Vagina (tissue), 2 donors: ENCODE measurements around the gene HNRNPH1. TPM values are rescaled to one million over a fixed set of nuclear protein-coding genes. Genes with fewer than 3 reads are reported as not detected.
"Not testable (repeated sequence)": the region's sequence is repeated elsewhere in the genome, so short reads cannot be mapped to it uniquely, and the experiment has no call there.

Experiments
- DNase-seq, 2 donors: peaks; one replicate each; pipeline ENCODE4 v3.0.0-alpha.2; 2017; ENCODE audit errors: extremely low spot score in 2 of 2
- H3K27ac ChIP-seq: fragments of 200-600 bp; sonication (generic); one replicate; pipeline ENCODE4 v1.5.1; 2019
- H3K27me3 ChIP-seq: fragments of 200-600 bp; sonication (generic); one replicate; pipeline ENCODE4 v1.5.1; 2019
- H3K36me3 ChIP-seq, 2 donors: fragments of 200-600 bp; sonication (generic); one replicate each; pipeline ENCODE4 v1.5.1; 2017 to 2019
- H3K4me1 ChIP-seq: fragments of 200-600 bp; sonication (generic); one replicate; pipeline ENCODE4 v1.5.1; 2019
- H3K4me3 ChIP-seq, 2 donors: fragments of 200-600 bp; sonication (generic); 1 replicate in 1 of 2; 2 replicates in 1 of 2; pipeline ENCODE4 v1.5.1; 2016 to 2019
- H3K9me3 ChIP-seq: fragments of 200-600 bp; sonication (generic); one replicate; pipeline ENCODE4 v1.5.1; 2019
- POLR2A ChIP-seq, 2 donors: fragments of 450-650 bp; IDR thresholded peaks; one replicate each; pipeline ENCODE4 v1.6.1; 2017; ENCODE audit warnings: antibody characterized with exemption in 2 of 2, mild to moderate bottlenecking in 2 of 2, moderate library complexity in 2 of 2
- POLR2AphosphoS5 ChIP-seq, 2 donors: sonication (generic); formaldehyde crosslinking; IDR thresholded peaks; one replicate each; pipeline ENCODE4 v1.9.0; 2017; ENCODE audit warnings: antibody characterized with exemption in 2 of 2, mild to moderate bottlenecking in 2 of 2, low read depth in 1 of 2; ENCODE audit not compliant: insufficient read depth in 1 of 2
- intact Hi-C: fragments of 100-400 bp; cut with DNase I; formaldehyde crosslinking; loops from one replicate; pipeline ENCODE4 v1.15.1; 2023
- total RNA-seq: library from RNA; depleted of rRNA; stranded (reverse); fragments of >200 nt; gene quantifications from one replicate; pipeline ENCODE4 v1.2.3, GENCODE V29; 2016
- TF ChIP-seq, protein P1 (sequence below), 3 experiments: fragments of 450-650 bp in 2 of 3; fragments of 200-600 bp in 1 of 3; sonication (generic) in 1 of 3; IDR thresholded peaks; one replicate each; pipeline ENCODE4 v1.5.1; 2017 to 2019; ENCODE audit warnings: antibody characterized with exemption in 3 of 3, mild to moderate bottlenecking in 2 of 3, moderate library complexity in 2 of 3

The HNRNPH1 gene, protein sequence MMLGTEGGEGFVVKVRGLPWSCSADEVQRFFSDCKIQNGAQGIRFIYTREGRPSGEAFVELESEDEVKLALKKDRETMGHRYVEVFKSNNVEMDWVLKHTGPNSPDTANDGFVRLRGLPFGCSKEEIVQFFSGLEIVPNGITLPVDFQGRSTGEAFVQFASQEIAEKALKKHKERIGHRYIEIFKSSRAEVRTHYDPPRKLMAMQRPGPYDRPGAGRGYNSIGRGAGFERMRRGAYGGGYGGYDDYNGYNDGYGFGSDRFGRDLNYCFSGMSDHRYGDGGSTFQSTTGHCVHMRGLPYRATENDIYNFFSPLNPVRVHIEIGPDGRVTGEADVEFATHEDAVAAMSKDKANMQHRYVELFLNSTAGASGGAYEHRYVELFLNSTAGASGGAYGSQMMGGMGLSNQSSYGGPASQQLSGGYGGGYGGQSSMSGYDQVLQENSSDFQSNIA
- total RNA-seq, result 483 TPM

DNA sequence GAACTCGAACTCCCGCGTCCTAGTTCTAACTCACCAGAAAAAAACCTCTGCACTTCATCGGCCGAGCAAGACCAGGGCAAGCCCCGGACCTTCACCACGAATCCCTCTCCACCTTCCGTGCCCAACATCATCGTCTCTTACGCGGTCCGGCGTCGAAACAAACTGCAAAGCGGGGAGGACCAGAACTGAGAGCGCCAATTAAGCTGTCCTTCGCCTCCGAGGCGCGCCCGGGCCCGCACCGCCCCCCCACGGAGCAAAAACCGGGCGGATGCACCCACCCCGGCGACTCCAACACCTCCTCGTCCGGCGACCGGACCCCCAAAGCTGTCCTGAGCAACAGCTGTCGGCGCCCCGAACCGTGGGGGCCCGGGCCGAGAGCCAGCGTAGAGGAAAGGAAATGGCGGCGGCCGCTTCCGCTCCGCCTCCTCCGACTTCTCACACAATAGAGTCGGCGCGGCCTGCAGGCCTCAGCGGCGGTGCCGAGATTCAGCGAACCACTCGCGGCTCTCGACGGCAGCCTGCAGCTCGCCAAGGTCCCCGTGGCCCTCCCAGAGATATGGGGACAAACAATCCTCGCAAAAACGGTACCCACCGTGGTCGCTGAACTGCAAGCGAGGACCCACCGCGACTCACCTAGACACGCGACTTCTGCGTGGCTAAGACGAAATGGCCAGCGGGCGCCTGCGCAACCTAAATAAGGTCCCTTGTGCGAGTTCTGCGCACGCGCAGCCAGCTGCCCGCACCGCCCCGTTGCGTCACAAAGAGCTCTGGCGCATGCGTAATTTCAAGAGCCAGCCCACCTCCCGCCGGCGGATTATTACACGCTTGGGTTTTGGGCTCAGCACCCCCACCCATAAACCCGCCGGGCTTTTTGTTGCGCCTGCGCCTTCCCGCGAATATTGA, at the start of gene HNRNPH1:
TSS of gene HNRNPH1 (minus strand) at position 669 of the 903 bp plus-strand sequence. CDS start at position 131, 538 bp downstream.
- Histone ChIP-seq H3K4me1 (peaks cover 51% of the 10 kb centered on the region), H3K27ac (peak within 1 kb of the TSS; percentile 99), H3K9me3 (no peaks in the 10 kb centered on the region), H3K27me3 (no peaks in the 10 kb centered on the region), H3K4me3 (peak within 1 kb of the TSS; percentile 75 to 92), H3K36me3 (peaks cover 0 to 35% of the 10 kb centered on the region in 2 donors)
- TF ChIP-seq, protein P1, sequence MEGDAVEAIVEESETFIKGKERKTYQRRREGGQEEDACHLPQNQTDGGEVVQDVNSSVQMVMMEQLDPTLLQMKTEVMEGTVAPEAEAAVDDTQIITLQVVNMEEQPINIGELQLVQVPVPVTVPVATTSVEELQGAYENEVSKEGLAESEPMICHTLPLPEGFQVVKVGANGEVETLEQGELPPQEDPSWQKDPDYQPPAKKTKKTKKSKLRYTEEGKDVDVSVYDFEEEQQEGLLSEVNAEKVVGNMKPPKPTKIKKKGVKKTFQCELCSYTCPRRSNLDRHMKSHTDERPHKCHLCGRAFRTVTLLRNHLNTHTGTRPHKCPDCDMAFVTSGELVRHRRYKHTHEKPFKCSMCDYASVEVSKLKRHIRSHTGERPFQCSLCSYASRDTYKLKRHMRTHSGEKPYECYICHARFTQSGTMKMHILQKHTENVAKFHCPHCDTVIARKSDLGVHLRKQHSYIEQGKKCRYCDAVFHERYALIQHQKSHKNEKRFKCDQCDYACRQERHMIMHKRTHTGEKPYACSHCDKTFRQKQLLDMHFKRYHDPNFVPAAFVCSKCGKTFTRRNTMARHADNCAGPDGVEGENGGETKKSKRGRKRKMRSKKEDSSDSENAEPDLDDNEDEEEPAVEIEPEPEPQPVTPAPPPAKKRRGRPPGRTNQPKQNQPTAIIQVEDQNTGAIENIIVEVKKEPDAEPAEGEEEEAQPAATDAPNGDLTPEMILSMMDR (IDR thresholded peaks at IDR 0.05), result peak in 1 of 3 experiments; percentile 9
- TF ChIP-seq POLR2A (IDR thresholded peaks at IDR 0.05), result peak; percentile 76 to 100
- TF ChIP-seq POLR2AphosphoS5 (IDR thresholded peaks at IDR 0.05; ENCODE audit: insufficient read depth in 1 of 2, low read depth in 1 of 2), result peak; percentile 96 to 100
- peak; percentile 99 to 100 for DNase-seq
- intact Hi-C loops, result loop anchor here (5.0 kb wide), 1 partner anchor 71 kb away; the partner anchor contains the start of gene RUFY1

DNA sequence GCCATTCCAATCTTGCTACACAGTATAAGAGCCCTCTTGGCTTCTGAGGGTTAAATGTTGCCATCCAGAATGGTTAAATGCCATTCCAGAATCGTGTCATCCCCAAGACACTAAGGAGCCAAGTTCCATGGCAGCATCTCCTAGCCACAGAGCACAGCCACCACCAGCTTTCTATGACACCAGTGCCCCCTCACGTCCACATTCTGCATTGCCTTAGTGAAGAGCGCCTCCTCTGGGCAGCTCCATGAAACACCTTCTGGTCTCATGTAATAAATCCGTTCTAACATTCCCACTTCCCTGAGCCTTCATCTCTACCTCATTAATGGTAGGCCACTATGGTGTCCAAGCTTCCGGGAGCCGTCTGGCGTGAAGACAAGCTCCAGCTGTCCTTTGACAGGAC, 44.9 kb upstream of the HNRNPH1 start:
- no peak for DNase-seq
- Histone ChIP-seq H3K4me1 (no peaks in the 10 kb centered on the region), H3K27me3 (no peaks in the 10 kb centered on the region), H3K9me3 (no peaks in the 10 kb centered on the region), H3K4me3 (no peak overlapping the region), H3K27ac (no peak overlapping the region), H3K36me3 (no peaks in the 10 kb centered on the region)
- TF ChIP-seq POLR2A (IDR thresholded peaks at IDR 0.05) (no peak), POLR2AphosphoS5 (IDR thresholded peaks at IDR 0.05; ENCODE audit: insufficient read depth in 1 of 2, low read depth in 1 of 2) (no peak)
- TF ChIP-seq, protein P1 (IDR thresholded peaks at IDR 0.05), result peak in 1 of 3 experiments; percentile 9
- intact Hi-C loops, result no loop called here

DNA sequence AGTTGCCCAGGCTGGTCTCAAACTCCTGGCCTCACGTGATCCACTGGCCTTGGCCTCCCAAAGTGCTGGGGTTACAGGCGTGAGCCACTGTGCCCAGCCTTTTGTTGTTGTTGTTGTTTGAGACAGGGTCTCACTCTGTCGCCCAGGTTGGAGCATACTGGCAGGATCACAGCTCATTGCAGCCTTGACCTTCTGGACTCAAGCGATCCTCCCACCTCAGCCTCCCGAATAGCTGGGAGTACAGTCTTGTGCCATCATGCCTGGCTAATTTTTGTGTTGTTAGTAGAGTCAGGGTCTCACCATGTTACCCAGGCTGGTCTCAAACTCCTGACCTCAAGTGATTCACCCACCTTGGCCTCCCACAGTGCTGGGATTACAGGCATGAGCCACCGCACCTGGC, 38.2 kb upstream of the HNRNPH1 start:
- H3K36me3 ChIP-seq, H3K27ac ChIP-seq, intact Hi-C loops, H3K9me3 ChIP-seq, H3K27me3 ChIP-seq, DNase-seq, H3K4me3 ChIP-seq: not testable (repeated sequence)
- H3K4me1 ChIP-seq, result peaks cover 10% of the 10 kb centered on the region

DNA sequence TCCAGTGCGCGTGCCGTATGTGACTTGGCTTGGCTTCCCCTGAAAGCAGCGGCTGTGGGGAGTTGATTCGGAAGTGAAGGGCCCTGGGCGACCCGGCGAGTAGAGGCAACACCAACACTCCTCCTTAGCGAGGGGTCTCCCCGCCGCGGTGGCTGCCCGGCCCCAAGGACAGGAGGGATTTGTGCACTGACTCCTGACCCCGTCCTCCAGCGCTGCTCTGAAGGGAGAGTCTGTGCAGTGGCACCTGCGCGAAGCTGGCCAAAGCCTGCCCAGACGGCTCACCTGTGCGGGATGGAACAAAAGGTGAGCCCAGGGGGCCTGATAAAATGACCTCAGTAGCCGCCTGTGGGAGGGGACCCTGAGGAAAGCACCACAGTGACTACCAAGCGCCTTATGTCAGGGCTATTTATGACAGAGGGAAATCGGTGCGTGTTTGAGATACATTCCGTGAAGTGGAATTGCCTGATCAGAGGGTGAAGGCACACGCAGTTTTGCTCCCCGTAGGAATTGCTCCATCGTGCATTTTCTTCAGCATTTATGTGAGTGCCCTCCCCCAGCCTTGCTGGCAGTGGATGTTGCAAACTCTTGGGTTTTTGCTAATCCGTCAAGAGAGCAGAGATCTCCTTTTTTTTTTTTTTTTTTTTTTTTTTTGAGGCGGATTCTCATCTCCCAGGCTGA, 34.8 kb upstream of the HNRNPH1 start:
- Histone ChIP-seq H3K4me1 (peaks cover 10% of the 10 kb centered on the region), H3K4me3 (peak overlapping the region; percentile 47 to 51), H3K27ac (peak overlapping the region; percentile 54)
- H3K9me3 ChIP-seq, intact Hi-C loops, H3K27me3 ChIP-seq, DNase-seq, H3K36me3 ChIP-seq: not testable (repeated sequence)

DNA sequence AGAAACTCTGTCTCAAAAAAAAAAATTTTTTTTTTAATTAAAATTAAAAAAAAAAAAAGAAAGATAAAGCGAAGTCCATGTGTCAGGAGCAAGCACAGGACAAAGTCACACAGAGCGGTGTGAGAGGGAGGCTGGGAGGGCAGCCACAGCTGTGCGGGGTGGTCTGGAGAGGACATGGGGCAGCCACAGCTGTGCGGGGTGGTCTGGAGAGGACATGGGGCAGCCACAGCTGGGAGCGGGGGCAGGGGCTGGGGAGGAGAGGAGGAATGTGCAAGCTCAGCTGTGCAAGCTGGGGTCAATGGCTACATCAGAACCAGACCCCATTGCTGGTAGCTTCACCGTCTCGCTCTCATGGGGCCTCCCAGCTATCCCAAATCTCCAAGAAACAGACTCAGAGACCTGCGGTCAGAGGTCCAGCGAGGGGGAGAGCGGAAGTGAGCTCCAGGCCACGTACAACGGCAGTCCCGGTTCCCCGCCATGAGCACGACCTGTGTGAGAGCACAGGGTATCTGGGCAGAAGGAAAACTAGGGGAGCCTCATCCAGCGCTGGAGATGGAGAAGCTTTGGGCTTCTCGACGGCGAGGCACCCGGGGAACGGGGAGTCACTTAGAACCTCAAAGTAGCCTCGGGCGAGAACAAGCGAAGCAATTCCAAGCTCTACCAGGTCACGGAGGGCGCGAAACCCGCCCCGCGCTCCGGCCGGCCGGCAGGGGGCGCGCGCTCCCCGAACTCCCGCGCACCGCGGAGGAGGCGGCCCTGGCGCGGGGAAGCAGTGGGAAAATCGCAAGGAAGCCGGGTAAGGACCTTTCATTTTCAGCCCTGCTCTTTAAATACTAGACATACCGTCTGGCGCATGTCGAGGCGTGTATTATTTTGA, 34.1 kb upstream of the HNRNPH1 start:
- H3K9me3 ChIP-seq, DNase-seq, H3K36me3 ChIP-seq, H3K4me3 ChIP-seq, H3K27me3 ChIP-seq, H3K27ac ChIP-seq, intact Hi-C loops: not testable (repeated sequence)
- peaks cover 10% of the 10 kb centered on the region for H3K4me1 ChIP-seq

DNA sequence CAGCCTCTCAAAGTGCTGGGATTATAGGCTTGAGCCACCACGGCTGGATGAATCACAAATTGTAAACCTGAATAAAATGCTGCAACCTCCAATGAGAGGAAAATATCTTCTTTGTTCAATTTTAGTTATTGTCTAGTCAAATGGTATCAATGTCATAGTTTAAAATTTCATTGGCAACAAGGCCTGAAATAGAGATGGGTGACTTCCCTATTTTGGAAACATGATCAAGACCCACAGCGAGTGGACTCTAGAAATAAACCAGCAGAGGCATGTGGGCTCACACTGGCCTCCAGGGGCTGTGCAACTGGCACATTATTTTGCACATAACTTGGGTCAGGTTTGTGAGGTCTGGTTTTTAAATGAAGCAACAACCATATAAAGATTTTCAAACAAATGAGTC, 29.7 kb upstream of the HNRNPH1 start:
- H3K27me3 ChIP-seq, intact Hi-C loops, H3K4me1 ChIP-seq, H3K36me3 ChIP-seq, DNase-seq, H3K4me3 ChIP-seq, H3K27ac ChIP-seq, H3K9me3 ChIP-seq: not testable (repeated sequence)

DNA sequence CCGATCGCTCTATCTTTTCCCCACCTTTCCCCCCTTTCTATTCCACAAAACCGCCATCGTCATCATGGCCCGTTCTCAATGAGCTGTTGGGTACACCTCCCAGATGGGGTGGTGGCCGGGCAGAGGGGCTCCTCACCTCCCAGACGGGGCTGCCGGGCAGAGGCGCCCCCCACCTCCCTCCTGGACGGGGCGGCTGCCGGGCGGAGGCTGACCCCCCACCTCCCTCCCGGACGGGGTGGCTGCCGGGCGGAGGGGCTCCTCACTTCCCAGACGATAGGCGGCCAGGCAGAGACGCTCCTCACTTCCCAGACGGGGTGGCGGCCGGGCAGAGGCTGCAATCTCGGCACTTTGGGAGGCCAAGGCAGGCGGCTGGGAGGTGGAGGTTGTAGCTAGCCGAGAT, 26.8 kb upstream of the HNRNPH1 start:
- H3K9me3 ChIP-seq, H3K4me1 ChIP-seq, H3K27me3 ChIP-seq, DNase-seq, H3K36me3 ChIP-seq, intact Hi-C loops, H3K27ac ChIP-seq, H3K4me3 ChIP-seq: not testable (repeated sequence)

DNA sequence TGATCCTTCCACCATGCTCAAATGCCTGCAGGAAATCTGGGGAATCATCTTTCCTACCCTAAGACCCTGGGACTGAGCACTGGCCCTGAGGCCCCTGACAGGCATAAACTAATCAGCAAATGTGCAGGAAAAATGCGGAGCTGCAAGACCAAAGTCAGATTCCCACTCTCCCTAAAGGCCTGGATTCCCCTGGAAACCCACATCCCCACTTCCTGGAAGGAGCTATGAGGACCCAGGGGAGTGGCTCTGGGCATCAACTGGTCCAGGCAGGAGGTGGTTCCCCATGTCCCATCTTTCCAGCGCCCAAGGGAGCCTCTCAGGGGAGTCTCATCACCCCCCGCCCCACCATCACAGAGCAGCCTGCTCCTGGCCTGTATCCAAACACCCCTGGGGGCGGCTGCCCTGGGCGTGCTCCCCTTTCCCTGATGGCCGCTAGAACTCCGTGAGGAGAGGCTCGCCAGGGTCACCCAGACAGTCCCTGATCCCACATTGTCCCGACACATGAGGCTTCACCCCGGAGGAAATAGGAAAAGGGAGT, 25.8 kb upstream of the HNRNPH1 start:
- H3K4me3 ChIP-seq, intact Hi-C loops, H3K27ac ChIP-seq, H3K9me3 ChIP-seq, DNase-seq, H3K36me3 ChIP-seq, H3K27me3 ChIP-seq, H3K4me1 ChIP-seq: not testable (repeated sequence)
